ENCODE data around the gene DLX3. TPM values are rescaled to one million over a fixed set of nuclear protein-coding genes. Genes with fewer than 3 reads are reported as not detected.
A peak's percentile ranks its signal among the peaks of the same experiment; 100 is the strongest.

Gene DLX3
- total RNA-seq, 1 experiment from 2014 or later, result 0.18 TPM

DNA sequence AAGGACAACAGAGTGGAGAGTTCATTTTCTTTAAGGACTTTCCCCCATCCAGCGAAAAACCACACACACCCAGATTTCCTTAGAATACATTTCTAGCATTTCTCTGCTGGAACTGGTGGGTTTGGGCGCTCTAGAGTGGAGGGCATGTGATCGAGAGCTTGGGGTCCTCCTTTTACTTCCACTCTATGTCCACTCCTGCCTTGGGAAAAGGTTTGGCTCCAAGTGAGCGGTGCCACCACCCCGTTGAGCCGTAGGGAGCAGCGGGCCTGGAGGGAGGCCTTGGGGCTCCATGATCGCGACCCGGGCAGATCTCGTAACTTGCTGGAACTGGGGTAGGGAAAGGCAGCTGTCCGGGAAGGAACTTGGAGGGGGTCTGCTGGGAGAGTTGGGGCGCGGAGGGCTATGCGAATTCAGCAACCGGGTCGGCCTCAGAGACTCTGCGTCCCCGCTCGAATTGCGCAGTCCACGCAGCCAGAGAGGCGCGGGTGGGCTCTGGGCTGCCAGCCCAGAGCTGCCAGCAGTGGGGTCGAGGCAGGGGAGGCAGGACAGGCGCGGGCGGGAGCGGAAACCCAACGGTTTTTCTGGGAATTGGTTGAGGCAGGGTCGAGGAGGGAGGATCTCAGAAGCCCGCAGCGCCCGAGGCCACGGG is 23.7 kb downstream of the DLX3 start:
- CTCF ChIA-PET, result no interaction called here
- no peak overlapping the region for H3K27ac ChIP-seq (ENCODE audit: low read length)
- POLR2A ChIA-PET (ENCODE audit: unreplicated experiment), result no interaction called here
- DNase-seq (no peak), ATAC-seq (no peak)
- H3K79me2 ChIP-seq (ENCODE audit: low read length), result no peaks in the 10 kb centered on the region
- peaks cover 74% of the 10 kb centered on the region for H3K27me3 ChIP-seq (ENCODE audit: low read length)
- no peak overlapping the region for H3K4me2 ChIP-seq (ENCODE audit: low read length)
- no peaks in the 10 kb centered on the region for H3K9me3 ChIP-seq (ENCODE audit: low read length)
- BruUV-seq (replicated peaks), result no TSS peak
- intact Hi-C loops (cut with micrococcal nuclease), result no loop called here
- no peaks in the 10 kb centered on the region for H3F3A ChIP-seq (ENCODE audit: low read length, unreplicated experiment)
- no peak overlapping the region for H3K4me3 ChIP-seq (ENCODE audit: low read length)
- TF ChIP-seq, protein P1, sequence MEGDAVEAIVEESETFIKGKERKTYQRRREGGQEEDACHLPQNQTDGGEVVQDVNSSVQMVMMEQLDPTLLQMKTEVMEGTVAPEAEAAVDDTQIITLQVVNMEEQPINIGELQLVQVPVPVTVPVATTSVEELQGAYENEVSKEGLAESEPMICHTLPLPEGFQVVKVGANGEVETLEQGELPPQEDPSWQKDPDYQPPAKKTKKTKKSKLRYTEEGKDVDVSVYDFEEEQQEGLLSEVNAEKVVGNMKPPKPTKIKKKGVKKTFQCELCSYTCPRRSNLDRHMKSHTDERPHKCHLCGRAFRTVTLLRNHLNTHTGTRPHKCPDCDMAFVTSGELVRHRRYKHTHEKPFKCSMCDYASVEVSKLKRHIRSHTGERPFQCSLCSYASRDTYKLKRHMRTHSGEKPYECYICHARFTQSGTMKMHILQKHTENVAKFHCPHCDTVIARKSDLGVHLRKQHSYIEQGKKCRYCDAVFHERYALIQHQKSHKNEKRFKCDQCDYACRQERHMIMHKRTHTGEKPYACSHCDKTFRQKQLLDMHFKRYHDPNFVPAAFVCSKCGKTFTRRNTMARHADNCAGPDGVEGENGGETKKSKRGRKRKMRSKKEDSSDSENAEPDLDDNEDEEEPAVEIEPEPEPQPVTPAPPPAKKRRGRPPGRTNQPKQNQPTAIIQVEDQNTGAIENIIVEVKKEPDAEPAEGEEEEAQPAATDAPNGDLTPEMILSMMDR (conservative IDR thresholded peaks at IDR 0.05; ENCODE audit: low read depth, low read length), result no peak
- no peak for TF ChIP-seq EZH2 (IDR thresholded peaks at IDR 0.05; ENCODE audit: low read length, unreplicated experiment)
- TF ChIP-seq EZH2phosphoT487 (IDR thresholded peaks at IDR 0.05; ENCODE audit: borderline replicate concordance, low read length), result no peak
- H3K4me1 ChIP-seq (ENCODE audit: insufficient read depth, low read length), result no peaks in the 10 kb centered on the region
- no peaks in the 10 kb centered on the region for H3K36me3 ChIP-seq (ENCODE audit: low read depth, low read length)
- no peaks in the 10 kb centered on the region for H3K9me2 ChIP-seq (replicated peaks; ENCODE audit: low read length)
- no peak overlapping the region for H3K9ac ChIP-seq (ENCODE audit: low read length)
- no peaks in the 10 kb centered on the region for H4K20me1 ChIP-seq (ENCODE audit: low read length)
- no peak overlapping the region for H2AFZ ChIP-seq (ENCODE audit: low read length)

DNA sequence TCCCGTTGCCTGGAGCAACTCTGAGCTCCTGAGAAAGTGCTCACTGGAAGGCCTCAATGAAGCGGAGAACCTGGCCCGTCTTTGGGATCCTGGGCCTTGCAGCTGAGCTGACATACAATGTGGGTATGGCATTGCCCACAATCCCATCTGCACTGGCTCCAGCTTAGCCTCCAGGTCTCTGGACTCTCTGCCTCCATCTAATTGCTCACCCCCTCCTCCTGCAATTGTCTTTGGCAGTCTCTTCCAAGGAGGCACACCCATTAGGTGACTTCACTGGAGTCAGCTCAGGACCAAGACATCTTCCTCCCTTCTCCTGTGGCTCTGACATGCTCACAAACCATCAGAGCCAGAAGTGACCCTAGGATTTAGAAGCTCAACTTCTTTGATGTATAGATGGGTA is 24.5 kb downstream of the DLX3 start:
- H3K9me2 ChIP-seq (replicated peaks; ENCODE audit: low read length), result no peaks in the 10 kb centered on the region
- no peak overlapping the region for H3K27ac ChIP-seq (ENCODE audit: low read length)
- H3K4me1 ChIP-seq (ENCODE audit: insufficient read depth, low read length), result no peaks in the 10 kb centered on the region
- DNase-seq, result no peak
- no peaks in the 10 kb centered on the region for H3F3A ChIP-seq (ENCODE audit: low read length, unreplicated experiment)
- no TSS peak for BruUV-seq (replicated peaks)
- H3K4me3 ChIP-seq (ENCODE audit: low read length), result no peak overlapping the region
- H3K9me3 ChIP-seq (ENCODE audit: low read length), result no peaks in the 10 kb centered on the region
- ChIA-PET CTCF (interaction anchor here (1.2 kb wide), 1 partner anchor 26 kb away, joined by 3 read pairs; no protein-coding TSS in a partner anchor), POLR2A (ENCODE audit: unreplicated experiment) (interaction anchor here (0.6 kb wide), 1 partner anchor 43 kb away, joined by 12 read pairs; no protein-coding TSS in a partner anchor)
- H3K36me3 ChIP-seq (ENCODE audit: low read depth, low read length), result no peaks in the 10 kb centered on the region
- no peak overlapping the region for H2AFZ ChIP-seq (ENCODE audit: low read length)
- no peaks in the 10 kb centered on the region for H4K20me1 ChIP-seq (ENCODE audit: low read length)
- H3K79me2 ChIP-seq (ENCODE audit: low read length), result no peaks in the 10 kb centered on the region
- peaks cover 81% of the 10 kb centered on the region for H3K27me3 ChIP-seq (ENCODE audit: low read length)
- TF ChIP-seq EZH2 (IDR thresholded peaks at IDR 0.05; ENCODE audit: low read length, unreplicated experiment) (no peak), EZH2phosphoT487 (IDR thresholded peaks at IDR 0.05; ENCODE audit: borderline replicate concordance, low read length) (no peak)
- TF ChIP-seq, protein P1 (conservative IDR thresholded peaks at IDR 0.05; ENCODE audit: low read depth, low read length), result no peak
- no peak for ATAC-seq
- no peak overlapping the region for H3K4me2 ChIP-seq (ENCODE audit: low read length)
- no peak overlapping the region for H3K9ac ChIP-seq (ENCODE audit: low read length)
- intact Hi-C loops (cut with micrococcal nuclease), result no loop called here

DNA sequence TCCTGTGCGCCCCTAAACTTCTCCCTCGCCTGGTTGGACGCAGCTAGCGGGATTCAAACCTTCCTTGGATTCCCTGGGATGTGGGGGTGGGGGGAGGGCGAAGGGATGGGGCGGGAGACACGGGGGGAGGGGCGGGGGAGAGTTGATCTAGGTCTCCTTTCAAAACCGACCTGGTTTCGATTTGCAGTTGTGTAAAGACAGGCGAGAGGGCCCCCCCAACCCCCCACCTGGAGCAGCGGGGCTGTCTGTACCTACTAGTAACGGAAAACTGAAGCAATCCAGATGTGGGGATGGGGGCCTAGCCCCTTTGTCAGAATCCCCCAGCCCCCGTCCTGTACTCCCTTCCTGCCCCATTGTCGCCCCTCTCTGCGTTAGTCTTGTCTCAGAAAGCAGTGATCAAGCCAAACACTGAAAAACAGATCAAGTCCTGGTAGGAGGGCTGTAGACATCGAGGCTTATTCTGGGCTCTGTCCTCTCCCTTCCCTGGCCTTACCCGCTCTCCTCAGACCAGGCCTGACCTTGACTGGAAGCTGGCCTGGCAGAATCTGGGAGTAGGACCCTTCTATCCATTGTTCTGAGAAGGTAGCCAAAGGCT is 25.1 kb downstream of the DLX3 start:
- no TSS peak for BruUV-seq (replicated peaks)
- DNase-seq, result no peak
- no peak for ATAC-seq
- H3K36me3 ChIP-seq (ENCODE audit: low read depth, low read length), result no peaks in the 10 kb centered on the region
- no peak overlapping the region for H3K9ac ChIP-seq (ENCODE audit: low read length)
- peaks cover 85% of the 10 kb centered on the region for H3K27me3 ChIP-seq (ENCODE audit: low read length)
- peak overlapping the region; percentile 76; the same call in 1 of the 2 replicates for H3K4me2 ChIP-seq (ENCODE audit: low read length)
- H3K79me2 ChIP-seq (ENCODE audit: low read length), result no peaks in the 10 kb centered on the region
- no peaks in the 10 kb centered on the region for H3K4me1 ChIP-seq (ENCODE audit: insufficient read depth, low read length)
- CTCF ChIA-PET, result interaction anchor here (1.2 kb wide), 1 partner anchor 27 kb away, joined by 3 read pairs; no protein-coding TSS in a partner anchor
- POLR2A ChIA-PET (ENCODE audit: unreplicated experiment), result interaction anchor here (0.6 kb wide), 1 partner anchor 42 kb away, joined by 12 read pairs; no protein-coding TSS in a partner anchor
- H3K4me3 ChIP-seq (ENCODE audit: low read length), result no peak overlapping the region
- H3K9me3 ChIP-seq (ENCODE audit: low read length), result no peaks in the 10 kb centered on the region
- no peak overlapping the region for H3K27ac ChIP-seq (ENCODE audit: low read length)
- intact Hi-C loops (cut with micrococcal nuclease), result no loop called here
- no peaks in the 10 kb centered on the region for H3F3A ChIP-seq (ENCODE audit: low read length, unreplicated experiment)
- H2AFZ ChIP-seq (ENCODE audit: low read length), result no peak overlapping the region
- TF ChIP-seq EZH2phosphoT487 (IDR thresholded peaks at IDR 0.05; ENCODE audit: borderline replicate concordance, low read length), result no peak
- no peak for TF ChIP-seq EZH2 (IDR thresholded peaks at IDR 0.05; ENCODE audit: low read length, unreplicated experiment)
- TF ChIP-seq, protein P1 (conservative IDR thresholded peaks at IDR 0.05; ENCODE audit: low read depth, low read length), result no peak
- H4K20me1 ChIP-seq (ENCODE audit: low read length), result no peaks in the 10 kb centered on the region
- no peaks in the 10 kb centered on the region for H3K9me2 ChIP-seq (replicated peaks; ENCODE audit: low read length)
